ENCODE data around the gene CALML3.
"Not testable (repeated sequence)": the region's sequence is repeated elsewhere in the genome, so short reads cannot be mapped to it uniquely, and the experiment has no call there.

Gene CALML3

DNA sequence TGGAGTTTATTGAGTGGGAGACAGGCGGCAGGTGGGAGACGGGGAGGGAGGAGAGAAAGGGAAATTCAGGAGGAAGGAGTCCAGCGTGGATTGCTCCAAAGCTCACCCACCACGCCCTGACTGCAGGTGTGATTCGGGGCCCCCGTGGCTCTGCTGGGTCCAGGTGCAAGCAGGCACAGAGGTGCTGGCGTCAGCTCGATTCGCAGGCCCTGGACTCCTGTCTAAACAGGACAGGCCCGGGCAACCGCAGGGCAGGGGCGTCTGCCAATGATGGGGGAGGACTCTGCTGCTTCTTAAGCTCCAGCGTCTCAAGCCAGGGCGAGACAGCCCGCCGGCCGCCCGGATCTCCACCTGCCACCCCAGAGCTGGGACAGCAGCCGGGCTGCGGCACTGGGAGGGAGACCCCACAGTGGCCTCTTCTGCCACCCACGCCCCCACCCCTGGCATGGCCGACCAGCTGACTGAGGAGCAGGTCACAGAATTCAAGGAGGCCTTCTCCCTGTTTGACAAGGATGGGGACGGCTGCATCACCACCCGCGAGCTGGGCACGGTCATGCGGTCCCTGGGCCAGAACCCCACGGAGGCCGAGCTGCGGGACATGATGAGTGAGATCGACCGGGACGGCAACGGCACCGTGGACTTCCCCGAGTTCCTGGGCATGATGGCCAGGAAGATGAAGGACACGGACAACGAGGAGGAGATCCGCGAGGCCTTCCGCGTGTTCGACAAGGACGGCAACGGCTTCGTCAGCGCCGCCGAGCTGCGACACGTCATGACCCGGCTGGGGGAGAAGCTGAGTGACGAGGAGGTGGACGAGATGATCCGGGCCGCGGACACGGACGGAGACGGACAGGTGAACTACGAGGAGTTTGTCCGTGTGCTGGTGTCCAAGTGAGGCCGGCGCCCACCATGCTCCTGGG is at the start of gene CALML3:
CALML3 (plus strand) TSS at position 321 of the 920 bp plus-strand sequence; CDS start at position 446, 125 bp downstream.
- no peak for FAIRE-seq

DNA sequence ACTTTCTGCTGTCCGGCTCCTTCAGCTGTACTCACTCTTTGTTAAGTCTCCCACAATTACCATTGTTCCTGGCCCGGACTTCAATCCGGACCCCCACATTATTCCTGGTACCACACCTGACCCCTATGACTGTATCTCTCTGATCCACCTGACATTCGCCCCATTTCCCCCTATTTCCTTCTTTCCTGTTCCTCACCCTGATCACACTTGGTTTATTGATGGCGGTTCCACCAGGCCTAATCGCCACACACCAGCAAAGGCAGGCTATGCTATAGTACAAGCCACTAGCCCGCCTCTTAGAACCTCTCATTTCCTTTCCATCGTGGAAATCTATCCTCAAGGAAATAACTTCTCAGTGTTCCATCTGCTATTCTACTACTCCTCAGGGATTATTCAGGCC is 49.7 kb upstream of the CALML3 start:
- not testable (repeated sequence) for FAIRE-seq

DNA sequence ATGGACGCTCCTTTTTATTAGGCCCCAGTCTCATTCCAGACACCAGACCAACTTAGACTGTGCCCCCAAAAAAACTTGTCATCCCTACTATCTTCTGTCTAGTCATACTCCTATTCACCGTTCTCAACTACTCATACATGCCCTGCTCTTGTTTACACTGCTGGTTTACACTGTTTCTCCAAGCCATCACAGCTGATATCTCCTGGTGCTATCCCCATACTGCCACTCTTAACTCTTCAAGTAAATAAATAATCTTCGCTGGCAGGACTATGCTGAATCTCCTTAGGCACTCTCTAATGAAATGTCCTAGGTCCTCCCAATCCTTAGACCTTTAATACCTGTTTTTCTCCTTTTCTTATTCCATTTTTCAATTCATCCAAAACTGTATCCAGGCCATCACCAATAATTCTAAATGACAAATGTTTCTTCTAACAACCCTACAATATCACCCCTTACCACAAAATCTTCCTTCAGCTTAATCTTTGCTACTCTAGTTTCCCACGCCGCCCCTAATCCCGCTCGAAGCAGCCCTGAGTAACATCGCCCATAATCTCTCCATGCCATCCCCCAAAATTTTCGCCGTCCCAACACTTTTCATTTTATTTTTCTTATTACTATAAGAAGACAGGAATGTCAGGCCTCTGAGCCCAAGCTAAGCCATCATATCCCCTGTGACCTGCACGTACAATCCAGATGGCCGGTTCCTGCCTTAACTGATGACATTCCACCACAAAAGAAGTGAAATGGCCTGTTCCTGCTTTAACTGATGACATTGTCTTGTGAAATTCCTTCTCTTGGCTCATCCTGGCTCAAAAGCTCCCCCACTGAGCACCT is 48.6 kb upstream of the CALML3 start:
- not testable (repeated sequence) for FAIRE-seq

DNA sequence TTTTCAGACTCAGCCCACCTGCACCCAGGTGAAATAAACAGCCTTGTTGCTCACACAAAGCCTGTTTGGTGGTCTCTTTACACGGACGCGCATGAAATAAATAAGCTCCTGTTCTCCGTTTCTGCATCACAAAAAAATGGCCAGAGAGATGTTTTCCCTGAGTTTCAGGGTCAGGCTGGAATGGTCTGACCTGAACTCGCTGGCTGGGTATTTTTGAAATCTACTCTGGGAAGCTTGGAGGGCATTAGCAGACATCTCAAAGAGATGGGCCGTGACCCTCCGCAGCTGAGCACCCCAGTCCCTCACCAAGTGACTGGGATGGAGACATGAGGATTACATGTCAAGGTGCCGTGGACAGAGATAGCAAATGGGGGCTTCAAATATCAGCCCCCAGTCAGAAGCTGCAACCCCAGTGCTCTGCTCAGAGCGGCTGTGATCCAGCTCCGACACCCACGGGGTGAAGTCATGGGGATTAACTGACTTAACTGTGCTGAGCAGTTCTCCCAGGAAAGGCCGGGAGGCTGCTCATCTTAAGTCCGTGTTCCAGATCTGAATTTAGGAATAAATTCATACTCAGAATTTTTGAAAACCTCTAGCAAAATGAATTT is 47.7 kb upstream of the CALML3 start:
- no peak for FAIRE-seq

DNA sequence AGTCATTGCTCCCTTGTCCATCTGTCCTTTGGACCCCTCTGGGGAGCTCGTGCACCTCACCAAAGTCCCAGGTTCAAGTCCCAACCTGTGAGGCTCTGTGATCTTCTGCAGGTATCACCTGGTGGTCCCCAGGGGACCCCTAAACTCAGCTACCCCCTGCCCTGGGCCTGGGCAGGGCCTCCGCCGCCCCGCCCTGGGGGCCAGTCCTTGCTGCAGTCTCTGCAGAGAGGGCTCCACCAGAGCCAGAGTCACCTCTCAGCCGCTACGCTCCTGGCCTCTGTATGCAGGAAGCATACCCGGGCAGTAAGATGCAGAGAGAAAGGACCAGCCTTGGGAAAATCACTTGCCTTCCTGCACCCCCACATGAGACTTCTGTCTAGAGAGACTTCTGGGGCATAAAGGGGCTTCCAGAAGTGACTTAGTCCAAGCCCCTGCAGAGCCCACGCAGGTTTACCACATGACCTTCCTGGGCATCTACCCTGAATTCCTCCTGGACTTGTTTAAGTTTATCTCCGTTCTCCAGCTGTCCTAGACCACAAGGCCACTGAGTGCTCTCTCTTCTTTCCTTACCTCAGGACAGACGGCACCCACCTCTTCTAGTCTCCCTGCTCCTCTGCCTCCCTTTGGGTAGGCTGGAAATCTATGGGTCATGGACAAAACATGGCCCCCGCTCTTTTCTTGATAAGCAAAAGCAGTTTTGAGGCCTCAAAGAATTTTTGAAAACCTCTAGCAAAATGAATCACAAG is 46.6 kb upstream of the CALML3 start:
- no peak for FAIRE-seq

DNA sequence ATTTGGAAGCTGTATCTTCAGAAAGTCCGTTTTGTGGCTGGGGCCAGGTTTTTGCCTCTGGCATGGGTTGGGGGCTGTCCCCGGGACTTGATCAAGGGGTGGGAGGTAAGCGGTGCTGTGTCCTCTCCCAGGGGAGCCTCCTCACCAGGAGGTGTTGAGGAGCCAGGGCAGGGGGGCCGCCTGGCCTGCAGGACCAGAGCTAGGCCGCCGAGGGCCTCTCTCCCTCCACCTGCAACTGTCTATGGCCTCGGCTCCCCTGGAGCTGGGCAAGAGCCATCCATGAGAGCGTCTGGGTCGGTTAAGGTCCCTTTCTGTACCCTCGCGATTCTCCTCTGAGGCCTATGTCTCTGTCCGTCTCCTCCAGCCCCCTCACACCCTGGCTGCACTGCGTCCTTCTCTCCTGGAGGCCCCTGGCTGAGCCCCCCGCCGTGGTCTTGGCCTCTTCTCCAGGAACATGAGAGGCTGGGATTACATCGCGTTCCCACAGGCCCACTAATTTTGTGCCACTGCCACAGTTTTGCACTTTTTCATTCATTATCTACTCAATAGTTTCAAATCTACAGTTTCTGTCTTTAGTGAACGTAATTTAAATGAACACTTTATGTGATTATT is 46.0 kb upstream of the CALML3 start:
- FAIRE-seq = no peak

DNA sequence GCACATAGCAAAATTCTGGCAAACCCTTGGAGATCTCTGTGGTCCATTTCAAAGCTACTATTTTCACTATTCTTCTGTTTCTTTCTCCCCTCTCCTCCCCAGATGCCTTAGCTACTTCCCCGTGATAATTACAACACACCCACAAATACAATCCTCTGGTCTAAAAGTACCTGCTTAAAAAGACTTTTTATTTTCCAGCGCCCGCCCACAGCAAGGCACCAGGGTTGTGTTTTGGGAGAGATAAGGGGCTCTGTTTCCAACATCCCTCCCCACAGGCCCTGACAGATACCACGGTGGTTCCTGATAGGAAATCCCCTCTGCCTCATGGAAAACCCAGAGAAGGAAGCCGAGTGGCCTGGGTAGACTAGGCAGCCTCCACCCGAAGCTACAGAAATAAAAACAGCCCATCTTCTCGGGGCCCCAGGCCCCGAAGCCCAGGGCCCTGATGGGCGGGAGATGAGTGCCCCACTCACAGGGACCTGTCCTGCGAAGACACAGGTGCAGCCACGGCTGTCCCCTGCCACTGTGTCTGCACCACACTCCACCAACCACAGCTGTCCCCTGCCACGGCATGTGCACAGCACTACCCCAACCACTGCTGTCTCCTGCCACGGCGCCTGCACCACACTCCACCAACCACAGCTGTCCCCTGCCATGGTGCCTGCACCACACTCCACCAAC is 45.1 kb upstream of the CALML3 start:
- FAIRE-seq = no peak

DNA sequence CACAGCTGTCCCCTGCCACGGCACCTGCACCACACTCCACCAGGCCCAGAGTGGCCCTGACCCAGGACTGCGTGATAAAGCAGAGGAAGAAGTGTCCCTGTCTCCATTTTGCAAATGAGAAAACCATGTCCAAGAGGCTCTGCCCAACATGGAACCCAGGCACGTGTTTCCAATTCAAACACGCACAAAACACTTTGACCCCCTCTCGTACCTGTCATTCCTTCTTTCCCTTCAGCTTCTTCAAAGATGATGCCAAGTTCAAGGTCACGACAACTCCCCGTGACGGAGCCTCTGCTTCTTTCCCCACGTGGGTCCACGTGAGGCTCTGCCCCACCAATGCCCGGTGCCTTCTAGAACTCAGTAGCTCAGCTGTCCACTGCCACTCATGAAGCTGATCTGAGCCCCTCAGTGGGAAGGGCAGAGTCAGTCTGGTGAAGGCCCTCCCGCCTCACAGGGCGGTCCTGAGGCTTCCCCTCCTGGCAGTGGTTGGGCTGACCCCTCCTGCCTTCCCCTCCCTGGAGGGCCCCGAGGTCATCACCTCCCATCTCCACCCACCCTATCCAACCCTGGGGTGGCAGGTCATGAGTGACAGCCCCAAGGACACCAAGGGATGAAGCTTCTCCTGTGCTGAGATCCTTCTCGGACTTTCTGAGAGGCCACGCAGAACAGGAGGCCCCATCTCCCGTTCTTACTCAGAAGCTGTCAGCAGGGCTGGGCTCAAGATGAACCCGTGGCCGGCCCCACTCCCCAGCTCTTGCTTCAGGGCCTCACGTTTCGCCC is 44.4 kb upstream of the CALML3 start:
- FAIRE-seq = no peak

DNA sequence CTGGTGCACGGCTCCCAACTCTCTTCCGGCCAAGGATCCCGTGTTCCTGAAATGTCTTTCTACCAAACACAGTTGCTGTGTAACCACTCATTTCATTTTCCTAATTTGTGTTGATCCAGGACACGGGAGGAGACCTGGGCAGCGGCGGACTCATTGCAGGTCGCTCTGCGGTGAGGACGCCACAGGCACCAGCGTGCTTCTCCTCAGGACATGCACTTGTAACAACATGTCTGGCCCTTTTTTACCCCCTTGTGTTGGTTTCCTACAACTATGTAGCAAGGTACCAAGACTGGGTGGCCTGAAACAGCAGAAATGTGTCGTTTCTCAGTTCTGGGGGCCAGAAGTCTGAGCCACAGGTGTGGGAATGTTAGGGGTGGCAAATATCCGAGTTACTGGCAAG is 43.6 kb upstream of the CALML3 start:
- no peak for FAIRE-seq

DNA sequence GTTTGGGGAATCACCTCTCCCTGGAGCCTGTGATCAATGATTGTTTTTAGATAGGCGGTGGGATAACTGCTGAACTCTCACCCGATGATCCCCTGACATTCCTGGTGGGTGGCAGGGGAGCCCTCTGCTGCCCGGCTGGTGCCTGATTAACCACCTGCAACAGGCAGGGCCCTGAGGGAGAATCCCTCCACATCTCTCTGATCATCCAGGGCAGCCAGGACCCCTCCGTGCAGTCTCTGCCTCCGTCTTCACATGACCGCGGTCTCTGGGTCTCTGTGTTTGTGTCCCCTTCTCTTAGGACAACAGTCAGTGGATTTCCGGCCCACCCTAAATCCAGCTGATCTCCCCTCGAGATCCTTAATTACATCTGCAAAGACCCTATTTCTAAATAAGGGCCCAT is 42.7 kb upstream of the CALML3 start:
- FAIRE-seq = no peak

DNA sequence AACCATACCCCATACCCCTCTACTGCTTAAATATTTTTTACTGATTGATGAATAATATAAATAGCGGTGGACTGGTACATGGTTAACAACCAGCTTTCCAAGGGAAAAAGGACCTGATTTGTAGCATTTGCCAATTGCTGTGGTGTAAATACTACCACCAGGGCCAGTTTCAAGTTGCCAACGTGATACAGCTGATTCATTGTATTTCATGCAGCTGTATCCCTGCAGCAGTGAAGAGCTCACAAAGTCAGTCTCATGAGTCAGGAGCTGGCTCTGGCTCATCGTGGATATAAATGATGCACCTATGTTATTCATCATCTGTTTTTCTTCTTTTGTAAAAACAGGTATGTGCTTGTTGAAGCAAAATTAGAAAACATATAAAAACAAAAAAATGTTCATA is 40.6 kb upstream of the CALML3 start:
- FAIRE-seq = no peak

DNA sequence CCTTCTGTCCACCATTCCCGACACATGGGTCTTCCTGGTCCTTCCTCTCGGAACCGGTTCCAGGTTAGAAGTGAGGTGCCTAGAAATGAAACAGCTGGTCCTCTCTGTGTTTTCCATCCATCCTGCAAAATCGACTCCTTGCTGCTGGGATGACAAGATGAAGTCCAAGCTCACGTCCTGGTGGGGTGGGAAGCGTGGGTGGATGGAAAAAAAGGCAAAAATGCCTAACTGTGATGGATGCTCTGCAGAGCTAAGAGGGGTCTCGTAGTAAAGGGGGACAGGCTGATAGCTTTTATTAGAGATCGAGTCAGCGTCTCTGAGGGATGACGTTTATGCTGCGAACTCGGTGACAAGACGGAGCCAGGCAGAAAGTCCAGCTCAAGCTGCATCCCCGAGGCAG is 39.5 kb upstream of the CALML3 start:
- FAIRE-seq = no peak

DNA sequence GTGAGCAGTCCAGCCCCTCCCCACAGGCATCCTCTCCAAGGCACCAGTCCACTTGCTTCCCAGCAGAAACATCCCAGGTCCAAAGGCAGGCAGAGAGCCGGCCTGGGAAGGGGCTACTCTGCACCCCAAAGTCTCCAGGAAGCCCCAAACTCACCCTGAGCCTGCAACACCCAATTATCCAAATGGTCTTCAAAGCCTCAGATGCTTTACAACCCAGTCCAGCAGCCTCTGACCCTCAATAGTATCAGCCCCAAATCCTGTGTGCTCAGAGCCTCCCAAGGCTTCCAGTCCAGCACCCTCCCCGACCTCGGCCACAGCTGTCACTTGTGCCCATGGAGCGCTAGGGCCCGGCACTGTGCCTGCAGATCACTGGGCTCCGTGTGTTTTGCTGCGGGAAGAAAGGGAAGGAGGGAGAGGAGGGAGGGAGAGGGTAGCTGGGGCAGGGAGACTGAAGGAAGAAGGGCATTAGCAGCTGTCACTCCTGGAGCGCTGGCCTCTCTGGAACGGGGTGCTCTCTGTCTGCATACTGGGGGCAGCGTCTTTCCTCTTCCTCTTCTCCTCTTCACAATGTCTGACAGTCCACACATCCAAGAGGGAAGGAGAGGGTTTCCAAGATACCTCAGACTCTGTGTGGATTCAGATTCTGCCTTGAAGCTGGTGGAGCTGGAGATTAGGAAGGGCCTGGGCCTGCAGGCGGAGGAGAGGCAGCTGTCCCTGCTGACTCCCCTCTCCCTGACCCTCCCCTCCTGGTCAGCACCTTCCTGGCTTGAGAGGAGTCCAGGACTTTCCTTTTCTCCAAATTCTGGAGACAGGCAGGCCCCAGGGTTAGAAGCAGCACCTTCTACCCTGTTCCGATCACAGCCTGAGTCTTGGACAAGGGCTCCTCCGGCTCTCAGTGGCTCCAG is 38.6 kb upstream of the CALML3 start:
- no peak for FAIRE-seq

DNA sequence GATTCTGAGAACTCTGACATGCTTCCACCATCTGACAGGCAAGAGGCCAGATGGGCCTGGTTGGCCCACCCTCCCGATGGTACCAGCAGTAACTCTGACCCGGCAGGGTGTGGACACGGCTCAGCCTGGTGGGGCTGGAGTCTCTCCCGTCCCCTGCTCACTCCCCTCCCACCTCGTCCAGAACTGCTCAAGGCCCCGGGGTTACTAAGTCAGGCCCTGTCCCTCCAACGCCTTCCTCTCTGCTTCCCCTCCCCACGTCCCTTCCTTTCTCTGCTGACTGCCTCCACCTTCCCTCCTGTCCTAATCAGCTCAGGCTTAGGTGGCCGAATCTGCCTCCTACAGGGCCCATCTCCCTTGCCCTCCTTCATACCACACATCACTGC is 37.9 kb upstream of the CALML3 start:
- no peak for FAIRE-seq

DNA sequence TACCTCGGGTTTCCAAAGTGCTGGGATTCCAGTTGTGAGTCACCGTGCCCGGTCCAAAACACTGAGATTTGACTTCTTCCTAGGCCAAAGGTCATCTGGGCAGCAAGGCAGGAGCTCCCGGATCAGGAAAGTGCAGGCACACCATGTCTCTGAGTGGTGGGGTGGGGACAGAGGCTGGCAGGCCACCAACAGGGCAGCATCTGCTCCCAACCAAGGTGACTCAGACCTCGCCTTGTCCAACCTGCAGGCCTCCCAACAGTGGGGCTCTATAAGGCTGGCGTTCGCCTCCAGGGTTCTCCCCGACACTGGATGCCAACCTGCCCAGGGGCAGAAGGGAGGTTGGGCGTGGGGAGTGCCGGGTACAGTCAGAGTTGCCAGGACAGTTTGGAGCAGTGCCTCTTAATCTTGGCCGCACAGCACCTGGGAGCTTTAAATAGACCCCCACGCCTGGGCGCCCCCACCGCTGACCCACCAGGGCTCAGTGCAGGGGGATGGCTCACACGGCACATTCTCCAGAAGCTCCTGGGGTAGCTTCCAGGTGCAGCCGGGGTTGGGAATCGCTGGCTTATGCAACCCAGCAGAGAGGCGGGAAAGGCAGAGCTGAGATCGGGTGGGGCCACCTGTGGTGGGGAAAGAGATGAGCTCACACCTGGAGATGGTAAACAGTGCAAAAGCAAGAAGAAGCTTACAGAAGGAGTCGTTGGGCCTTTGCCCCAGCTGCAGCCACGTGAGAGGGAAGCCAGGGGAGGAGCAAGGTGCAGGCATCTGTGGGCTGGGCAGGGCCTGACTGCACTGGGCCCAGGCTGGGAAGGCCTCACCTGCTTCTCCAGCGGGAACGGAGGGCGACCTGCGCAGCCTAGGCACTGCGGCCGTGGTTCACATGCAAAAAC is 36.2 kb upstream of the CALML3 start:
- no peak for FAIRE-seq

DNA sequence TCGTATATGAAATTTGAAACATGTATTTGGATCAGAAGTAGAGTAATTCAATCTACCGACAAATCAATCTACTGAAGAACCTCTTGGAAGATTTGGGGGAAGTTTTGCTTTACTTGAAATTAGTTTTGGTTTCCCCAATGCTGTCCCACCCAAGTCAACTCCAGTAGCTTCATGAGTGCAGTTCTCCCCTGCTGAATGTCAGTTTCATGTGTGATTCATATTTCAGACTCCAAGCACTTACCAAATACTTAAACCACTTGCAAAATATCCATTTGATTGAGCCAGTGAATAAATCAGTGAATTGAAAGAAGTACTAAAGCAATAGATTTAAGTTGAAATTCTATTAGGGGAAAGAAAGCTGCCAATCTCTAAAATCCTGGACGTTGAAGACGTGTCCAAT is 34.7 kb upstream of the CALML3 start:
- no peak for FAIRE-seq

DNA sequence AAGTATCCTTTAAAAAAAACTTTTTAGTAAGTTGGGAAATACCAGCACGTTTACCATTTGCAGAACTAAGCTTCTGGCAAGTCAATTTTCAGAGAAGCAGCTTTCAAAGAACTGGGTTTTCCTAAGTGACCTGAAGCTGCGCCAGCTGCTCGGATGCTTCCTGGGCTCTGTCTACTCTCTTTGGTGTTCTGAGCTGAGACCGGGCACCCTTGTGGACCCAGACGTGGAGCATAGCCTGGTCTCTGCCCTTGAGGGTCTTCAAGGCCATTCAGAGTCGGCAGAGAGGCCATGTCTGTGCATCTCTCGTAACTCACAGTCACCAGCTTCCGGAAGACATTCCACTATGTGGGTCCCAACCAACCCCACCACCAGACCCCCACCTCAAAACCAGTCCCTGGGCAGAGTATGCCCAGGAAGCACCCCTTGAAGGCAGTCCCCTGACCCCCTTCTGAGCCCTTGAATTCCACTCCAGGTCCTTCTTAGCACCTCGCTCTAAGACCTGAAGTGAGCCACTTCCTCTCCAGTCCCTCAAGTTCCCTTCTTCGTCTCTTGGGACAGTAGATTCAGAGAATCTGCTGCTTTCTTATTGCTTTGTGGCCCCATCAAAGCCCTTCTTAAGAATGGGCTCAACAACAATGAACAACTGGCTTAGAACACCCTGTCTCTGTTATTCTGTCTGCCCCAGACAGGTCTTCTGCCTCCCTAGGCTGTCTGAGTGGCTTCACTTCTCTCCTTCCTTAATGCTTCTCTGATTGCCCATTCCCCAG is 33.9 kb upstream of the CALML3 start:
- no peak for FAIRE-seq

DNA sequence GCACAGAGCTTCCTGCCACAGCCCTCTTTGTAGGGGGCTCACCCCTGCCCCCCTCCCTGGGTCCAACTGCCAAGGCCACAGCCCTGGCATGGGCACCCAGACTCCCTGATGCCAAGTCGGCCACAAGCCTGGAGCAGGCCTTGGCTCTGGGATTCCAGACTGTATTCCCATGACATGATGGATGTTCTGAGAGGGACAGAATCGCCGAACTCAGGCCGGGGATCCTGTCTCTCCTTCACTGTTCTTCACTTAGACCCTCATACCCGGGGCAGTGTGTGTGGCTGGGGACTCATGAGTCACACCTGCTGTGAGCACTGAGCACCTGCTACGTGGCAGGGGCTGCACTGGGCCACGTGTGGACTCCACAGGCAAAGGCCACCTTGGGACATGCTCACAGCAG is 33.3 kb upstream of the CALML3 start:
- FAIRE-seq = no peak

Measured in islet of Langerhans (tissue), 1 donor.